Pons (tissue), 1 donor: Measurements from ENCODE around the gene RAB3A.

ENCODE experiments used
- DNase-seq: peaks from one replicate; pipeline ENCODE4 v3.0.0-alpha.2; 2016; ENCODE audit warnings: low spot score

Gene RAB3A

DNA sequence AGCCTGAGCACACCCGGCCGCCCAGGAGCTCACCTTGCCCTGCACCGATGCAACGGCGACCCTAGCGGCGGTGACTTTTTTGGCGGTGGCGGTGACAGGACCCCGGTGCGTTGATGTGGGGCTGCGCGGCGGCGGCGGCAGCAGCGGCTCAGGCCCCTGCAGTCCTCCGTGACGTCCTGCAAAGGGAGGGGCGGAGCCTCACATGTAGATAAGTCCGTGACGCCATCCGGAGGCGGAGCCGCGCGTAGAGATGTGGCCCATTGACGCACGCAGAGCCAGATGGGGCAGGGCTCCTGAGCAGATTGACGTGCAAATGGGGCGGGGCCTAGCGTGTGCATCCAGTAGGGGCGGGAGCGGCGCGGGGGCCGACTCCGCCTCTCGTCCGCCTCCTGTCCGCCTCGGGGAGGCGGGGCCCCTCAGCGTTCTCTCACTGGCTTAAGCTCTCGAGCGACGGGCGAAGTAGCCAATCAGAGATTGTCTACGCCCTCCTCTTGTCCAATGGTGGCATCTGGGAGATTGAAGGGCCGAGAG lies at the start of gene RAB3A:
Gene RAB3A, minus strand, starts transcription at position 180 of the 531 bp plus-strand sequence. CDS start 1,302 bp downstream, outside the sequence.
- peak; percentile 100 for DNase-seq

GRCh38 chr19:18253130-18253529 lies 49.3 kb upstream of the RAB3A start:
- no peak for DNase-seq

GRCh38 chr19:18252370-18252717 lies 48.5 kb upstream of the RAB3A start:
- DNase-seq: no peak

- peak; percentile 61 for DNase-seq
Observed at GRCh38 chr19:18251587-18252369, 47.9 kb upstream of the RAB3A start.

DNA sequence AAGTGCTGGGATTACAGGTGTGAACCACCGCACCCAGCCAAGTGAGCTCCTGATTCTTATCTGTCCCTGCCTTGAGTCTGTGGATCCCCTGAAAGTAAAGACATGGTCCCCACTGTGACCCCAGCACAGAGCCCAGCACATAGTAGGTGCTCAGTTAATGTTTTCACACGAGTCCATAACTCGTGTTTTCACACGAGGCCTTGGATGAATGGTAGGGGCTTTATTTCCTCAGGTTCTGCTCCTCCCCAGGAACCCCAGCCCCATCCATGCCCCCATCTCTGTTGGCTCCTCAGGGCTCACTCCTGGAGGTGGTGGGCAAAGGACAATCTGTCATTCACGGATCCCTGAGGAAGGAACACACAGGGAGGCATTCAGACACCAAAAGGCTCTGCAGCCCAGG lies 46.0 kb upstream of the RAB3A start:
- no peak for DNase-seq

GRCh38 chr19:18245297-18245696 lies 41.5 kb upstream of the RAB3A start:
- no peak for DNase-seq

- DNase-seq: no peak
Observed at GRCh38 chr19:18239303-18239702, 35.5 kb upstream of the RAB3A start.

DNA sequence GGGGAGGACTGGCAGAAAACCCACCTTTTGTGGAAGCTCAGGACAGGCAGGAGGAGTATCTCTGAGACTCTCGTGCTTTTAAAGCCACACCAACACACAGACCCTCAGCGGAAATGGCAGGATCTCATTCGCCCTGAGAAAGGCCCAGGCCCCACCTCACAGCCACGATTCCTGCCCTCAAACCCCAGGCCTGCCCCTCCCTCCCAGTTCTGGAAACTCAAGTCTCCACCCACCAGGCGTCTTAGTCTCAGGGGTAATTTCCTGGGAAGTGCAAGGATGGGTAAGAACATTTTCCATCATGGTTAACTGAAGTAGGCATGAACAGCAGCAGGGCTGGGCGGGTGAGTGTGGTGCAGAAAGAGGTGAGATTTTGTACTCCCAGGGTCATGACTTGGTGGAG lies 30.4 kb upstream of the RAB3A start:
- DNase-seq: no peak

DNA sequence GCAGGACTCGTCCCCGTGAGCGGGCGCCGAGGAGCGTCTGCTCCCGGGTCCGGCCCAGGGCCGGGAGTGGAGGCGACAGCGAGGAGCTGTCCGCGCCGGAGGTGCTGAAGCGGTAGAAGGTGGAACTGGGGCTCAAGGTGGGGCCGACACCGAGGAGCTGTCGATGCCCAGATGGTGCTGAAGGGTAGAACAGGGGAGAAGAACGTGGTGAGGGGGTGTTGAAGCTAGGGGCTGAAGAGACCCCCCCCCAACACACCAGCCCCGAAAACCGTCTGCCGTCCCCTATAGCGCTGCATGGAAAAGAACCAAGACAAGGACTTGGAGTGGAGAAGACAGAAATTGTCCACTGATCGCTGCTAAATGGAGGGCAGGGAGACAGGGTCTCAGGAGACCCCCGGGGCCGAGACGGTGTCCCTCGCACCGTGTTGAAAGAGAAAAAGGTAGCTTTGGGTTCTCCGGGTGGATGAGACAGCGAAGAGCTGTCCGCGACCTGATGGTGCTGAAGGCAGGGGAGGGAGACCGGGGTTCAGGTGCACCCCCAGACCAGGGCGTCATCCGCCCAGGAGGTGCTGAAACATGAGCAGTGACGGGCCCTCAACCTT lies 29.5 kb upstream of the RAB3A start:
- DNase-seq: no peak

GRCh38 chr19:18232540-18233223 lies 28.8 kb upstream of the RAB3A start:
- DNase-seq: no peak

DNA sequence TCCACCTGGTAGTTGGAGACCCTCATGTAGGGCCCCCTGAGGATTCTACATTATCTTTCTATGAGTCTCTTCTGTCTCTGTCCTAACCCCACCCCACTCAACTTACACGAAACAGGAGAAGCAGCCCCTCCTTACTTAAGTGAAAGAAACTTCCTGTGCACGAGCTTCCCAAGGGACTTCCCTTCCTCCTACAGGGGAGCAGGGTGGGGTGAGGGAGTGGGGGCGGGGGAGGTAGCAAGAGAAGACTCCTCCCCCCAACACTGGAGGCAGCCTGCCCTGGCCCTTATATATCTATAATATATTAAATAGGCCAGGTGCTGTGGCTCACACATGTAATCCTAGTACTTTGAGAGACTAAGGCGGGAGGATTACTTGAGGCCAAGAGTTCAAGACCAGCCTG lies 27.9 kb upstream of the RAB3A start:
- DNase-seq: no peak

- DNase-seq: no peak
Observed at GRCh38 chr19:18230941-18231734, 27.3 kb upstream of the RAB3A start.

DNA sequence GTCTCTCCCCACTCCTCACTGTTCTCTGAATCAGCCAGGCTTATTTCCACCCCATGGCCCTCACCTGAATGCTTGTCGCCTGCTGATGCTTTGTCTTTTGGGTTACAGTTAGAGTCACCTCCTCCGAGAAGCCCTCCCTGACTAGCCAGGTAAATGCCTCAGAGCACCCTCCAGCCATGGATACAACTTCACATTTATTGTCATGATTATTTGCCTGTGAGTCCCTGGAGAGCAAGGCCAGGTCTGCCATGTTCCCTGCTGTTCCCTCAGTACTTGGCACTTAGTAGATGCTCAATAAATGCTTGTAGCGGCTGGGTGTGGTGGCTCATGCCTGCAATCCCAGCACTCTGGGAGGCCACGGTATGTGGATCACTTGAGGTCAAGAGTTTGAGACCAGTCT lies 26.1 kb upstream of the RAB3A start:
- no peak for DNase-seq

- no peak for DNase-seq
Observed at GRCh38 chr19:18229474-18229873, 25.6 kb upstream of the RAB3A start.

DNA sequence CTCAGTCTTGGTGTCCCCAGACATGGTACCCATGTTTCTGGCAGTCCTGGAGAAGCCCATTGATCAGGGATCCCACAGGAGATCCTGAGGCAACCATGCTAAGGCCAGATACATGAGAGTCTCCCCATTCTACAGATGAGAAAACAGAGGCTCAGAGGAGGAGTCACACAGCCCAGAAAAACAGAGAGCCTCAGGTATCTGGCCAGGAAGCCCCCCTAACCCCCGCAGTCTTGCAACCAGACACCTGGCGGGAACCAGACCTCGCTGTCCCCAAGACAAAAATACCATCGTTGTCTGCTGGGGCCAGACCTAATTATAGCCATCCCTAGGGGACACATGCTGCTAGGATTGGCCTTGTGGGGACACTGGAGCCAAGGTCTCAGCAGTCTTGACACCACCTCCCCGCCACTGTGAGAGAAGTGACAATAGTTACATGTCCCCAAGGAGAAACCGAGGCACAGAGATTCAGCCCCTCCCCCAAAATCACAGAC lies 24.0 kb upstream of the RAB3A start:
- no peak for DNase-seq

GRCh38 chr19:18226956-18227780 lies 23.3 kb upstream of the RAB3A start:
- DNase-seq: no peak

DNA sequence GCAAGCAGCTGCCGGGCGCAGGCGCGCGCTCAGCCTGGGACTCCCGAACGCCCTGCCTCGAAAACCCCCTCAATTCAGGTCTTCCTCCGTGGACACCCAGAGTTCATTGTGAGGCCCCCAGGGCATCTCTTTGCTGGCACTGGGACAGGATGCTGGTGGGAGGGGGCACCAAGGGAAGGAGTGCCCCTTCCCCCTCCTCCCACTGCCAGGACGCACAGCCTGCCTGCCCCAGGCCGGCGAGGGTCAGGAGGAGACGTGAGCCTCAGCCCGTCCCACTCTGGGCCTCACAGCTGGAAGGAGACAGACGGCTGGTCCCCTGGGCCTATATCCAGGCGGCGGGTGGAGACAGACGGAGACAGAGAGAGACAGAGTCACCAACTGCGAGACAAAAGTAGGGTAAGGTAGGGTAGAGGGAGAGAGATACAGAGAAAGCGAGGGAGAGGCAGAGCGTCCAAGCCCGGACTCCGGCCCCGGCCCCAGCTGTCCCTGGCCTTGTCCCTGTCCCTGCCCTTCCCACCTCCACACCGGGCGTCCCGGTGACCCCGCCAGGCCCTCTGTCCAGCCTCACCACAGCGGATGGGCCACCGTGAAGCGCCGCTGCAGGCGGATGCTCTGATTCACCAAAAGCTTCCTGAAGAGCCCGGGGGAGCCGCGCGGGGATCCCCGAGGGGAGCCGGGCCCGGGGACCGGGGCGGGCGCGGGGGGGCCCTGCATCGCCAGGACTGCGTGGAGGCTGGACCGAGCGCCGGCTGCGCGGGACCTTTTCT lies 22.0 kb upstream of the RAB3A start, which contains the start of gene PDE4C:
Gene PDE4C, minus strand, starts transcription at position 737 of the 767 bp plus-strand sequence. Its CDS starts 23 bp downstream, at position 714.
- DNase-seq: no peak

DNA sequence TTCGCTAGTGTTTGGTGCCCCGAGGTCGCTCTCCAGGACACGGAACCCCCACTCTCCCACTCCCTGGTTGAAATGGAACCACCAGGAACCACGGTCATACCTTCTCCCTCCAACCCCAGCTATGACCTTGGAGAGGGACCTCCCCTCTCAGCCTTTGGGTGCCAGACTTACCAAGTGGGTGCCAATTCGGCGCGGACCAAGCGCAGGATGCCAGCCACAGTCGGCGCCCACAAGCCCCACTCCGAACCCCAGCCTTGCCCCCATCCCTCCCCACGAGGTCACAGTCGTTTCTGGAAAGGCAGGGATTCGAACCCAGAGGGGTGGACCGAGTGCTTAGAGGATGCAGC lies 21.5 kb upstream of the RAB3A start:
- no peak for DNase-seq

- peak; percentile 86 for DNase-seq
Observed at GRCh38 chr19:18224525-18225354, 20.9 kb upstream of the RAB3A start.
